UCSD-AML1 (cell line): ENCODE measurements around the gene JMJD1C.
"Not testable (repeated sequence)": the region's sequence is repeated elsewhere in the genome, so short reads cannot be mapped to it uniquely, and the experiment has no call there.

Source experiments
- DNase-seq: peaks from one replicate; lab custom pipeline; 2025; ENCODE audit not compliant: unreplicated experiment; lab: John Stamatoyannopoulos, UW

JMJD1C gene

GRCh38 chr10:63366933-63367332, 98.8 kb downstream of the JMJD1C start:
- DNase-seq, result no peak

- no peak for DNase-seq
Measured at GRCh38 chr10:63365976-63366765, 99.6 kb downstream of the JMJD1C start.

DNA sequence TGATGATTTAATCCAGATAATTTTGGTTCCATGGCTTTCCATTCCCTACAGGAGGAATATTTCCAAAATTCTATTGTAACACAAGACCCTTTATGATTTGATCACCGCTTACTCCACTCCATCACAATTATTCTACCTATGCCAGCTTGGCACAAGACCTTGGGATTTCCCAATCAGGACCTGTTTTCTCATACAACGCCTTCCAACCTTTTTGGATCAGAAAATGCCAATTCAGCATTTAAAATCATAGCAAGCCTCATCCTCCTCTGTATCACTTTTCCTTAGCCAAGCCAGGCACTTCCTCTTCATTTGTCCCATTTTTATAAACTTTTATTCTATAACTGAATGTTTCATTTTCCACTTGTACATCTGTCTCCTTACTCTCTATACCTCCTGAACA, 100.9 kb downstream of the JMJD1C start:
- no peak for DNase-seq

DNA sequence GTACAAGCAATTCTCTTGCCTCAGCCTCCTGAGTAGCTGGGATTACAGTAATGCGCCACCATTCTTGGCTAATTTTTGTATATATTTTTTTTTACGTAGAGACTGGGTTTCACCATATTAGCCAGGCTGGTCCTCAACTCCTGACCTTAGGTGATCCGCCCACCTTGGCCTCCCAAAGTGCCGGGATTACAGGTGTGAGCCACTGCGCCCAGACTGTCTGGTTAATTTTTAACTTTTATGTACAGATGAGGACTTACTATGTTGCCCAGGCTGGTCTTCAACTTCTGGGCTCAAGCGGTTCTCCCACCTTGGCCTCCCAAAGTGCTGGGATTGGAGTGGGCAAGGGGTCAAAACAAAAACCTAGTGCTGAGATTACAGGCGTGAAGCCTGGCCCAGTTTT, 101.8 kb downstream of the JMJD1C start:
- no peak for DNase-seq

GRCh38 chr10:63355682-63356081, 110.1 kb downstream of the JMJD1C start:
- DNase-seq, result no peak

- no peak for DNase-seq
Measured at GRCh38 chr10:63352976-63353375, 112.8 kb downstream of the JMJD1C start.

GRCh38 chr10:63348245-63348850, 117.4 kb downstream of the JMJD1C start:
- no peak for DNase-seq

GRCh38 chr10:63346015-63346441, 119.7 kb downstream of the JMJD1C start:
- DNase-seq, result no peak

DNA sequence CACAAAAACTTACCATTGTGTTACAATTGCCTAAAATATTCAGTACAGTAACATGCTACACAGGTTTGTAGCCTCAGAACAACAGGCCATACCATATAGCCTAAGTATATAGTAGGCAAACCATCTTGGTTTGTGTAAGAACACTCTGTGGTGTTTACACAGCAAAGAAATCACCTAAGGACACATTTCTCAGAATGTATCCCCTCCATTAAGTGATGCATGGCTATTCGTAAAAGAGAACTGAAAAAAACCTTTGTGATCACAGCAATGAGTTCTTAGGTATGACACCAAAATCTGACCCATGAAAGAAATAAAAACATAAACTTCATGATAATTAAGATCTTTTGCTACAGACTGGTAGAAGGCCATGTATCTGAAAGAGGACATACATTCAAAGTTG, 121.5 kb downstream of the JMJD1C start:
- no peak for DNase-seq

DNA sequence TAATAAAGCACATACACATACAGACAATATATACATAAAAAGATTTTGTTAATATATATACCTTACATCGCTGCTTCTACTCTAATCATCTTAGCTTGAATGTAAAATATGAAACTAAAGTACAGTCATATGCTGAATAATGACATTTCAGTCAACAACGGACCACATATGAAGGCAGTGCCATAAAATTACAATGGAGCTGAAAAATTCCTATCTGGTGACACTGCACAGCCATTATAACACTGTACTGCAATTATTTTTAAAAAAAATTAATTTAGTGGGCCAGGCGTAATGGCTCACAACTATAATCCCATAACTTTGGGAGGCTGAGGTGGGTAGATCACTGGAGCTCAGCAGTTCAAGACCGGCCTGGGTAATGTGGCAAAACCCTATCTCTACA, 122.3 kb downstream of the JMJD1C start:
- DNase-seq, result no peak

DNA sequence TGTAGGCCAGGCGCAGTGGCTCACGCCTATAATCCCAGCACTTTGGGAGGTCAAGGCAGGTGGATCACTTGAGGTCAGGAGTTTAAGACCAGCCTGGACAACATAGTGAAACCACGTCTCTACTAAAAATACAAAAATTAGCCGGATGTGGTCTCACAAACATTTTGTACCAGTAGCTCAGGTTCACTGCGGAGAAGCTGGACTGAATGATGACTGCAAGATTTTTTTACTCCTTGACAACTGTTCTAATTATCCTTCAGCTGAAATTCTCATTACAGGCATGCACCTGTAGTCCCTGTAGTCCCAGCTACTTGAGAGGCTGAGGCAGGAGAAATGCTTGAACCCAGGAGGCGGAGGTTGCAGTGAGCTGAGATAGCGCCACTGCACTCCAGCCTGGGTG, 126.1 kb downstream of the JMJD1C start:
- not testable (repeated sequence) for DNase-seq

DNA sequence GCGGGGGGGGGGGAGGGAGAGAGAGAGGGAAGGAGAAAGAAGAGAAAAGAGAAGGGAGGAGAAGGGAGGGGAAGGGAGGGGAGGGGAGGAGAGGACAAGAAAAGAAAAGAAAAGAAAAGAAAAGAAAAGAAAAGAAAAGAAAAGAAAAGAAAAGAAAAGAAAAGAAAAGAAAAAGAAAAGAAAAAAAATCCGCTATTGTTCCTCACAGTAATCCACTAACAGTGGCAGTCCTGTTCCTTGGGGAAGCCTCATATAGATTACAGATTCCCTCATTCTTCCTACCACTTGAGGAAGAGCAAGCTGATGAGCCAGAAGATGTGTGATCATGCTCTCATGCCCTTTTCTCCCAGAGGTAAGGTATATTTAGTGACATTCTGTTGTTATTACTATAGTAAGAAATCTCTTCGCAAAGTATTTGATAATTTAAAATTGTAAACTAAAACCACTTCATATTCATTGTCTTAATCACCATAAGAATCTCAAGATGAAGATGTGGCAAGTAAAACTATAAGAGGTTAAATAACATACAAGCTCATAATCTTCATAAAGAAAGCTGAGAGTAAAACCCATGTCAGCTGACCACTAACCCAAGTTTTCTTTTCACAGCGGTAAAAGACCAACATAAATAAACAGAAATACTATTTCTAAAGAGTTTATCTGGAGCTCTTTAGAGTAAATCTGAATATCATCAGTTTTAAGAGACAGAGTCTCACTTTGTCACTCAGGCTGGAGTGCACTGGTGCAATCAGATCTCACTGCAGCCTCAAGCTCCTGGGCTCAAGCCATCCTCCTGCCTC, 128.1 kb downstream of the JMJD1C start:
- no peak for DNase-seq

DNA sequence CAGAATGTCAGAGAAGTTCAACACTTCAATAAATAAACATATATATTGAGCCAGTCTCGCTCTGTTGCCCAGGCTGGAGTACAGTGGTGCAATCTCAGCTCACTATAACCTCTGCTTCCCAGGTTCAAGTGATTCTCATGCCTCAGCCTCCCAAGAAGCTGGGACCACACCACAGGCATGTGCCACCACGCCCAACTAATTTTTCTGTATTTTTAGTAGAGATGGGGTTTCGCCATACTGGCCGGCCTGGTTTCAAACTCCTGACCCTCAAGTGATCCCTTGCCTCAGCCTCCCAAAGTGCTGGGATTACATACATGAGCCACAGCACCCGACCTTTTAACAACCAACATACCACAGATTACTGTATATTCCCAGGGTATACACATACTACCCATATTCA, 134.2 kb downstream of the JMJD1C start:
- no peak for DNase-seq

GRCh38 chr10:63324495-63324854, 141.3 kb downstream of the JMJD1C start:
- DNase-seq, result no peak

GRCh38 chr10:63323701-63324494, 141.9 kb downstream of the JMJD1C start:
- no peak for DNase-seq

DNA sequence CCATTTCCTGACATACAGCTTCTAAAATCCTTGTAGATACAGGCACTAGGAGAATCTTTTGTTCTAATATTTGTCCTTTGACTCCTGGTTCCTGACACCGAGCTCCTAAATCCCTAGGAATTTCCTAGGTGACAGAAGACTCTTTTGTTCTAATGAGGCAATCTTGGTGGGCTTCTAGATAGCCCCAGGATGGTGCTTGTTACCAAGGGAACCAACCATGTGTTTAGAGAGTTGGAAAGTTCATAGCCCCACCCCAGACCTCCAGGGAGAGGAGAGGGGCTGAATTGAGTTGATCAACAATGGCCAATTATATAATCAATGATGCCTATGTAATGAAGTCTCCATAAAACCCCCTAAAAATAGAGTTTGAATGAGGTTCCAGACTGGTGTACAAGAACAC, 145.1 kb downstream of the JMJD1C start:
- no peak for DNase-seq

DNA sequence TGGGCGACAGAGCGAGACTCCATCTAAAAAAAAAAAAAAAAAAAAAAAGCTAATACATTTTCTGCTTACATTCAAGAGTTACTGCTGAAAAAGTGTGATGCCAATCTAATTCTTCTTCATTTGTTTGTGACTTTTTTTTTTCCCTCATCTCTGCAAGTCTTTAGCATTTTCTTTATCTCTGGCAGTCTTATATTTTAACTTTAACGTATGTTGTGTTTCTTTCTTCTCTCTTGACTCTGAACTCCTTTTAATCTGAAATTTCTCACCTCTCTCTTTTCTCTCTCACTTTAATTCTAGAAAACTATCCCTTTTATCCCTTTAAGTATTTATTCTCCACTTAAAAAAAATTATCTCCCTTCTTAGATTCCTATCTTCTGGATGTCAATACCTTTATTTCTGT, 146.5 kb downstream of the JMJD1C start:
- DNase-seq, result no peak

DNA sequence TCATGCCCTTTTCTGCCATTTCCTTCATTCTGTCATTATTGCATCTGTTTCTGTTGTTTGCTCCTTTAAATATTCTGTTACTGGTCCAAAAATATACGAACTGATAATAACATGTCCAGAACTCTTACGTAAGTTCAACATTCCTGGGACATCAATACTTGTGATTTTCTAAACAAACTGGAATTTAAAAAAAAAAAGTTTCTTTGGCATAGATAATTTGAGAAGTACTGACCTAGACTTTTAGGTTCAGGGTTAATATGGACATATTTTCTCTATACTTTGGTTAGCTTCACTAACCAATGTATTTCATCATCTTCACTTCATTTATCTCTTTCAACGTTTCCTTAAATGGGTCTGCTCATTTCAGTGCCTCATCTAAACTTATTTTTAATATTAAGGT, 147.3 kb downstream of the JMJD1C start:
- no peak for DNase-seq

GRCh38 chr10:63314020-63314419, 151.8 kb downstream of the JMJD1C start:
- DNase-seq, result no peak

DNA sequence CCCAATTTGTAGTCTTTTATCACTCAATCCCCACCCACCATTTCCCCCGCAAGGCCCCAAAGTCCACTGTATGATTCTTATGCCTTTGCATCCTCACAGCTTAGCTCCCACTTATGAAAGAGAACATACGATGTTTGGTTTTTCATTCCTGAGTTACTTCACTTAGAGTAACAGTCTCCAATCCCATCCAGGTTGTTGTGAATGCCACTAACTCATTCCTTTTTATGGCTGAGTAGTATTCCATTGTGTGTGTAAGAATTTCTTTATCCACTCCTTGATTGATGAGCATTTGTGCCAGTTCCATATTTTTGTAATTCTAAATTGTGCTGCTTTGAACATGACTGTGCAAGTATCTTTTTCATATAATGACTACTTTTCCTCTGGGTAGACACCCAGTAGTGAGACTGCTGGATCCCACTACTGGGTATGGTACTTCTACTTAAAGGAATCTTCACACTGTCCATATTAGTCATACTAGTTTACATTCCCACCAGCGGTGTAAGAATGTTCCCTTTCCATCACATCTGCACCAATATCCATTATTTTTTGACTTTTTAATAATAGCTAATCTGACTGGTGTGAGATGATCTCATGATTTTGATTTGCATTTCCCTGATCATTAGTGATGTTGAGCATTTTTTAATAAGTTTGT, 152.6 kb downstream of the JMJD1C start:
- no peak for DNase-seq

DNA sequence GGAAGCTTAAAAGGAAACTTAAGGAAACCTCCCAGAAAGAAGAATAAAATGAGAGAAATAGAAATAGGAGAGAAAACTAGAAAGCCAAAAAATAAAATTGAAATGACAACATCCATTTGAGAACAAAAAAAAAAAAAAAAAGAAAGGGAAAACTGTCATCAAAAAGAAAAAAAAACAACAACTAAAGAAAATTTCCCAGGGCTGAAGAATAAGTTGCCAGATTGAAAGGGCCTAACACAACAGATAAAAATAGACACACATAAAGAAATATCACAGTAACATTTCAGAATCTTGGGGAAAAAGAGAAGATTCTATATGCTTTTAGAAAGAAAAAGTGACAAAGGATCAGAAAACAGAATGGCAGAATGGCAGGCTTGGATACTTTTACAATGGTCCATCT, 157.1 kb downstream of the JMJD1C start:
- no peak for DNase-seq
